Mesothelial cell of epicardium (in vitro differentiated cells): ENCODE results near the gene ALG8. TPM values are rescaled to one million over a fixed set of nuclear protein-coding genes. Genes with fewer than 3 reads are reported as not detected.
"Not testable (repeated sequence)": the region's sequence is repeated elsewhere in the genome, so short reads cannot be mapped to it uniquely, and the experiment has no call there.

Source experiments
- DNase-seq, 2 experiments: peaks; one replicate each; pipeline ENCODE4 v3.0.0; 2021; ENCODE audit warnings: low spot score in 2 of 2; ENCODE audit not compliant: unreplicated experiment in 2 of 2
- H3K27ac Mint-ChIP-seq: 2 replicates; pipeline ENCODE4 v1.8.0; 2021; ENCODE audit warnings: mixed read lengths
- H3K27me3 Mint-ChIP-seq: 2 replicates; pipeline ENCODE4 v1.8.0; 2021; ENCODE audit warnings: low read depth, mixed read lengths
- H3K36me3 Mint-ChIP-seq: 2 replicates; pipeline ENCODE4 v1.8.0; 2021; ENCODE audit warnings: mixed read lengths
- H3K4me1 Mint-ChIP-seq: 2 replicates; pipeline ENCODE4 v1.8.0; 2021; ENCODE audit warnings: mixed read lengths
- H3K4me3 Mint-ChIP-seq: 2 replicates; pipeline ENCODE4 v1.8.0; 2021; ENCODE audit warnings: mild to moderate bottlenecking, moderate library complexity, mixed read lengths
- H3K9me3 Mint-ChIP-seq: 2 replicates; pipeline ENCODE4 v1.8.0; 2021; ENCODE audit warnings: mixed read lengths
- total RNA-seq: library from RNA; stranded (reverse); gene quantifications from 3 replicates; pipeline ENCODE4 v1.2.1, GENCODE V29; 2021
- TF ChIP-seq, protein P1 (sequence below): fragments of 200-600 bp; sonication (generic); IDR thresholded peaks from one replicate; pipeline ENCODE4 v1.5.0; 2021; ENCODE audit warnings: antibody characterized with exemption; ENCODE audit not compliant: unreplicated experiment

The ALG8 gene
- total RNA-seq, 1 donor from 2014 or later, result 63.0 TPM

DNA sequence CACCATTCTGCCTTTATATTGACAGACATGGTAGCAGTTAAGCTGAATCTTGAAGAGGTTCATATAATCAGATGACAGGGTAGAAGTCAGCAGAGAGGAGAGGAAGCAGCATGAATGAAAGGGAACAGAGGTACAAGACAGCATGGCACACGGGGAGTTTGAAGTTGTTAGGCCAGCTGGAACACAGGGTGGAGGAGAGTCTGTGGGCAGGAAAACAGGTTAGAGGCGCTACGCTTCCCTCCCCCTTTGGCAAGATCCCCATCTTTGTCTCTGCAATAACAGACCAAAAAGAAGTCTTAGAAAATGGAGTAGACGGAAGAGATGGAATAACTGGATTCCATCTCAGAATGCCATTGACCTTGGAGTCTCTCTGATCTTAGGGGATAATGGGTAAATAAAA is 39.8 kb downstream of the ALG8 start:
- H3K27ac Mint-ChIP-seq, result peak overlapping the region; percentile 1
- no peaks in the 10 kb centered on the region for H3K27me3 Mint-ChIP-seq

DNA sequence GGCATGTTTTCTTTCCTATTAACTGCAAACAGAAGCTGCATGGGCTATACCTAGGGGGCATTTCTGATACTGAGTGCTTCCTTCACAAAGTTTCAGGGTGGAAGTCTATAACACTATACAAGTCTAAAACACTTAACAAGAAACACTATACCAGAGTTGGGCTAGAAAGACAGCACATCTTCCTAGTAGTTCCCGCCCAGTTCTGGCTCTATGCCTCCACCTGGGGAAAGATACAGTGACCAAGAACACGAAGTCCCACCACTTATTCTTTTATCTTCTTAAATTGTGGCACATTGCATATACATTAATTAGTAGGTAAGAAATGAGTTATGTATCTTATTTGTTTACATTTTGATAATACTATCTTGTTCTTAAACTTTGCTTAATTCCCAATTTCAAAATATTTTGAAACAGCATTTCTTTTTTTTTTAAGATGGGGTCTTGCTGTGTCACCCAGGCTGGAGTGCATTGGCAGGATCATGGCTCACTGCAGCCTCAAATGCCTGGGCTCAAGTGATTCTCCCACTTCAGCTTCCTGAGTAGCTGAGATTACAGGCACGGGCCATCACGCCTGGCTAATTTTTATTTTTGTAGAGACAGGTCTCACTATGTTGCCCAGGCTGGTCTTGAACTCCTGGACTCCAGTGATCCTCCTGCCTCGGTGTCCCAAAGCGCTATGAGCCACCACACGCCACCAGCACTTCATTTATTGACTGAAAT is 41.6 kb downstream of the ALG8 start:
- Mint-ChIP-seq H3K4me3 (no peak overlapping the region), H3K27ac (no peak overlapping the region), H3K36me3 (peaks cover 28% of the 10 kb centered on the region), H3K4me1 (no peaks in the 10 kb centered on the region), H3K9me3 (no peaks in the 10 kb centered on the region), H3K27me3 (no peaks in the 10 kb centered on the region)
- DNase-seq, result no peak
- TF ChIP-seq, protein P1, sequence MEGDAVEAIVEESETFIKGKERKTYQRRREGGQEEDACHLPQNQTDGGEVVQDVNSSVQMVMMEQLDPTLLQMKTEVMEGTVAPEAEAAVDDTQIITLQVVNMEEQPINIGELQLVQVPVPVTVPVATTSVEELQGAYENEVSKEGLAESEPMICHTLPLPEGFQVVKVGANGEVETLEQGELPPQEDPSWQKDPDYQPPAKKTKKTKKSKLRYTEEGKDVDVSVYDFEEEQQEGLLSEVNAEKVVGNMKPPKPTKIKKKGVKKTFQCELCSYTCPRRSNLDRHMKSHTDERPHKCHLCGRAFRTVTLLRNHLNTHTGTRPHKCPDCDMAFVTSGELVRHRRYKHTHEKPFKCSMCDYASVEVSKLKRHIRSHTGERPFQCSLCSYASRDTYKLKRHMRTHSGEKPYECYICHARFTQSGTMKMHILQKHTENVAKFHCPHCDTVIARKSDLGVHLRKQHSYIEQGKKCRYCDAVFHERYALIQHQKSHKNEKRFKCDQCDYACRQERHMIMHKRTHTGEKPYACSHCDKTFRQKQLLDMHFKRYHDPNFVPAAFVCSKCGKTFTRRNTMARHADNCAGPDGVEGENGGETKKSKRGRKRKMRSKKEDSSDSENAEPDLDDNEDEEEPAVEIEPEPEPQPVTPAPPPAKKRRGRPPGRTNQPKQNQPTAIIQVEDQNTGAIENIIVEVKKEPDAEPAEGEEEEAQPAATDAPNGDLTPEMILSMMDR, result no peak

More for the DNA sequence above, 39.8 kb downstream of the ALG8 start:
- no peaks in the 10 kb centered on the region for H3K9me3 Mint-ChIP-seq
- TF ChIP-seq, protein P1, result no peak
- no peak overlapping the region for H3K4me3 Mint-ChIP-seq
- no peaks in the 10 kb centered on the region for H3K4me1 Mint-ChIP-seq
- no peak for DNase-seq
- H3K36me3 Mint-ChIP-seq, result peaks cover 25% of the 10 kb centered on the region

DNA sequence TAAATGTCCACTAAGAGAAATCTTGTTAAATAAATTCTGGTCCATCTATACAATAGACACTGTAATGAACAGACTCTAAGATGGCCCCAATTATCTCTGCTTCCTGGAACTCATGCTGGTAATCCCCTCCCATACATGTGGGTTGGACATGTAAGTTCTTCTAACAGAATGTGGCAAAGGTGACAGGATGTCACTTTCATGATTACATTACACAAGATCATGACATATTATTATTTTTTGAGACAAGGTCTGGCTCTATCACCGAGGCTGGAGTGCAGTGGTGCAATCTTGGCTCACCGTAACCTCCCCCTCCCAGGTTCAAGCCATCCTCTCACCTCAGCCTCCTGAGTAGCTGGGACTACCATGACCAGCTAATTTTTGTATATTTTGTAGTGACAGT is 45.2 kb downstream of the ALG8 start:
- H3K36me3 Mint-ChIP-seq, result peaks cover 21% of the 10 kb centered on the region
- no peak for DNase-seq
- H3K27me3 Mint-ChIP-seq, result no peaks in the 10 kb centered on the region
- H3K4me3 Mint-ChIP-seq, result no peak overlapping the region
- TF ChIP-seq, protein P1, result no peak
- H3K27ac Mint-ChIP-seq, result no peak overlapping the region
- no peaks in the 10 kb centered on the region for H3K9me3 Mint-ChIP-seq
- no peaks in the 10 kb centered on the region for H3K4me1 Mint-ChIP-seq

DNA sequence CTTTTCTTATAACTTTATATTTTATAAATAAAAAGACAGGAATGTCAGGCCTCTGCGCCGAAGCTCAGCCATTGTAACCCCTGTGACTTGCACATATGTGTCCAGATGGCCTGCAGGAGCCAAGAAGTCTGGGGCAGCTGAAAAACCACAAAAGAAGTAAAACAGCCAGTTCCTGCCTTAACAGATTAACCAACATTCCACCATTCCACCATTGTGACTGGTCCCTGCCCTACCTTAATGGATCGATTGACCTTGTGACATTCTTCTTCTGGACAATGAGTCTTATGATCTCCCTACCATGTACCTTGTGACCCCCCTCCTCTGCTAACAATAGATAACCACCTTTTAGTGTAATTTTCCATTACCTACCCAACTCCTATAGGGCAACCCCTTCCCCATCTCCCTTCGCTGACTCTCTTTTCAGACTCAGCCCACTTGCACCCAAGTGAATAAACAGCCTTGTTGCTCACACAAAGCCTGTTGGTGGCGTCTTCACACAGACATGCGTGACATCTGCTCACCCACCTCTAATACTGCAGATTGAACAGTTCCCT is 52.8 kb downstream of the ALG8 start:
- H3K27ac Mint-ChIP-seq, H3K36me3 Mint-ChIP-seq, DNase-seq, H3K9me3 Mint-ChIP-seq, H3K4me1 Mint-ChIP-seq, H3K4me3 Mint-ChIP-seq, H3K27me3 Mint-ChIP-seq: not testable (repeated sequence)

DNA sequence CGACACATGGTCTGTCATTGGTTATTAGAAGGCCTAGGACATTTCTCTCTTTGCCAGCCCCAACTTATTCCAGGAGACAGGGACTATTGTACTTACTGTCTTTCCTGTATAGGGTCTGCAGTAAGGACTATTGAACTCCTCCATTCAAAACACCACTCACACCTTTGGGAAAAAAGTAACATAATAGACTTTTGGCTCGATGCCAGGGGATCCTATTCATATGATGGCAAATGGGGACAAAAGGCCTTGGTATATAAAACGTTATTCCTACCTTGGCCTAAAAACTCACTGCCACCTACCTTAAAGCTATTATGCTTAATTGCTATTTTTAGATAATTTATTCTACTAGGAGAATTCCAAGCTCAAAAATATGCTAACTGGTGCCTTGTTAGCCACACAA is 53.5 kb downstream of the ALG8 start:
- Mint-ChIP-seq H3K27ac (no peak overlapping the region), H3K9me3 (no peaks in the 10 kb centered on the region), H3K27me3 (peaks cover 6% of the 10 kb centered on the region), H3K36me3 (peaks cover 1% of the 10 kb centered on the region), H3K4me3 (no peak overlapping the region), H3K4me1 (no peaks in the 10 kb centered on the region)
- TF ChIP-seq, protein P1, result no peak
- no peak for DNase-seq

DNA sequence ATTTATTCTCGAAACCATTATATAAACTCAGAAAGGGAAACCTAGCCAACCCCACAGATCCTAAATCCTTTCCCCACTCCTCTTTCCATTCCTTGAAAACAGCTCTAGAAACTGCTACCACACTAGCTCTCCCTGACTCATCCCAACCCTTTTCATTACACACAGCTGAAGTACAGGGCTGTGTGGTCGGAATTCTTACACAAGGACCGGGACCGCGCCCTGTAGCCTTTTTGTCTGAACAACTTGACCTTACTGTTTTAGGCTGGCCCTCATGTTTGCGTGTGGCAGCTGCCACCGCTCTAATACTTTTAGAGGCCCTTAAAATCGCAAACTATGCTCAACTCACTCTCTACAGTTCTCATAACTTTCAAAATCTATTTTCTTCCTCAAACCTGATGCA is 54.9 kb downstream of the ALG8 start:
- not testable (repeated sequence) for H3K27me3 Mint-ChIP-seq, H3K4me1 Mint-ChIP-seq, H3K9me3 Mint-ChIP-seq, H3K4me3 Mint-ChIP-seq, H3K27ac Mint-ChIP-seq, H3K36me3 Mint-ChIP-seq, DNase-seq
